H54 (cell line): ENCODE results near the gene FAH.

Experiments used
- DNase-seq: peaks from one replicate; pipeline ENCODE4 v3.0.0; 2011; ENCODE audit warnings: low spot score, mixed read lengths; ENCODE audit not compliant: insufficient read length
- FAIRE-seq: peaks from 3 replicates; lab custom pipeline; 2011; peaks lifted over from hg19 to GRCh38; lab: Jason Lieb, UNC
- POLR2A ChIP-seq: IDR thresholded peaks from 2 replicates; pipeline ENCODE4 v1.6.1; 2011; ENCODE audit warnings: low read depth, mild to moderate bottlenecking, low read length

The FAH gene

DNA sequence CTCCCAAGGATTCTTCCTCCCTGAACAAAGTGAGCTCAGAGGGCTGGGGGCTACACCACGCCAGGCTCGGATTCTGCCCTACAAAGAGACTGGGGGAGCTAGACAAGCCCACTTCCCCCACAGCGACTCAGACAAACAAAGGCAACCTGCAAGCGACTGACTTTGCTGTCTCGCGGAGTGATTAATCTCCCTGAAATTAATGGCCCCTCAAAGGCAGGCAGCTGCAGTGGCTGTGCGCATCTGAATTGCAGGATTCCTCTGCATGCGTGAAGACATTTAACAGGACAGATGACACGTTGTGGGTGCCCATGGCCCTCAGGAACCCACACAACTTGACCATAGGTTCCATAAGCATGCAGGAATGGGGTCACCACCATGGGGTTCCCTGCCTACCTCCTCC, 80.8 kb downstream of the FAH start:
- TF ChIP-seq POLR2A = no peak
- no peak for DNase-seq
- no peak for FAIRE-seq

DNA sequence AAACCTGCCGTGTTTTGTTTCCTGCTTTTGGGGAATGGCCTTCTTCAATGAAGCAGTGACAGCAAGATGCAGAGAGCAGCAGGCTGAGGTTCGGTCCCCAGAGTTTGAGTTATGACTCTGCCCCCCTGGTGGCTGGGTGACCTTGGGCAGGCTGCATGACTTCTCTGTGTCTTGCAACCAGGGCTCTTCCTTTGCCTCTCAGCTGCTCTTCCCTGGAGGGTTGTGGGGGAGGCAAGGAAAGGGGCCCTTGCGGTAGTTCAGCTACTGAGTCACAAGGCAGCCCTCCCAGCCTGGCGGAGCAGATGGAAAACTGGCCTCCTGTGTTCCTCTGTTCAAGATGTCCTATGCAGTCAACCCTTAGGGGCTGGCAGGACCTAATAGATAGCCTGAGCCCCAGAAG, 82.1 kb downstream of the FAH start:
- no peak for FAIRE-seq
- TF ChIP-seq POLR2A = no peak
- peak; percentile 12 for DNase-seq
